ENCODE results near the gene SEMA3D. TPM values are rescaled to one million over a fixed set of nuclear protein-coding genes. Genes with fewer than 3 reads are reported as not detected.

The SEMA3D gene
- total RNA-seq, 3 donors from 2014 or later, result 1.5 to 5.4 (median 2.1) TPM

GRCh38 chr7:85162721-85163120, 24.1 kb downstream of the SEMA3D start:
- Histone ChIP-seq H3K36me3 (ENCODE audit: low read depth) (no peaks in the 10 kb centered on the region), H3K9me3 (peaks cover 7% of the 10 kb centered on the region), H3K4me3 (no peak overlapping the region), H3K4me1 (ENCODE audit: low read depth) (no peaks in the 10 kb centered on the region)
- TF ChIP-seq CTCF (IDR thresholded peaks at IDR 0.05), result no peak
- no peak for ATAC-seq
- no peak for DNase-seq
- intact Hi-C loops (cut with DNase I, micrococcal nuclease), result no loop called here

- H3K9me3 ChIP-seq, result peaks cover 7% of the 10 kb centered on the region
- ATAC-seq, result no peak
These were observed 26.6 kb downstream of the SEMA3D start for GRCh38 chr7:85160223-85160622.

DNA sequence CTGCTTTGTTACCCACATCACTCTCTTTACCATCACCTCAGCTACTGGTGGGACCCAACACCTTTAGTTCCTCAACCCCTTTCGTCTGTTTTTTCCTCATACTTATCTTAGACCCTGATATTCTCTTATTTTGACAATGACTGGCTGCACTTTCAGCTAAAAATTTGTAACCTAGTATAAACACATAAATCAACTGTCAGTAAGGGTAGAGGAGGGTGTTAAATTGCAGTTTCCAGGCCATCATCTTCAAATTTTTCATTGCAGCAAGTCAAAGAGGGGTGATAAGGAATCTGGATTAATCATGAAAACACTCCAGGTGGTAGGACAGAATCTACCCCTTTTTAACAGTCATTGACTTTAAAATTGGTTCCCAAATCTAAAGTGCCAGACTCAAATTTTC, 27.9 kb downstream of the SEMA3D start:
- H3K4me3 ChIP-seq, result no peak overlapping the region
- TF ChIP-seq CTCF (IDR thresholded peaks at IDR 0.05), result no peak
- peaks cover 7% of the 10 kb centered on the region for H3K9me3 ChIP-seq
- intact Hi-C loops (cut with DNase I, micrococcal nuclease), result no loop called here
- DNase-seq, result no peak
- no peak for ATAC-seq
- H3K4me1 ChIP-seq (ENCODE audit: low read depth), result no peaks in the 10 kb centered on the region
- no peaks in the 10 kb centered on the region for H3K36me3 ChIP-seq (ENCODE audit: low read depth)

More at GRCh38 chr7:85160223-85160622, 26.6 kb downstream of the SEMA3D start:
- no peaks in the 10 kb centered on the region for H3K36me3 ChIP-seq (ENCODE audit: low read depth)
- H3K4me3 ChIP-seq, result no peak overlapping the region
- no peaks in the 10 kb centered on the region for H3K4me1 ChIP-seq (ENCODE audit: low read depth)
- no peak for TF ChIP-seq CTCF (IDR thresholded peaks at IDR 0.05)
- no peak for DNase-seq
- intact Hi-C loops (cut with DNase I, micrococcal nuclease), result no loop called here

DNA sequence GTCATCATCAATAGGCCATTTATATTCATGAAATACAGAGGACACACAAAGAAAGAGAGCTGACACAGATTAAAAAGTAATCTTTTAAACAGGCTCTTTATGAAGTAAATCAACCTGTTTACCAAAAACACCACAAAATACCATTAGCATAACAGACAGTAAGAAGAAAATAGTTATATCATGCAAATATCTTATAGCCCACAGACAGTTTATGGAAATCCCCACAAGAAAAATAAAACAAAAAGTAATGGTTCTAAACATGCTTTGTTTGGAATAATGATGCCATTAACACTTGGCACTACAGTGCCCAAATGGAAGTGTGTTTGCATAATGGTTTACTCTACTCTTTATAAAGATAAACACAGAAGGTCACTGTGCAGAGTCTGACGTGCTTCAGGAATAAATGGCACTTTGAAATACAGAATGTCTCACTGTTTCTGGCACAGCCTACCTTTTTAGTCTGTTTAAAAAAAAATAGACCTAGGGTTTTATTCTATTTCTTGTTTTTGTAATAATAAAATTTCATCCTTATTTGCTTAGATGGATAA, 30.1 kb downstream of the SEMA3D start:
- intact Hi-C loops (cut with DNase I, micrococcal nuclease), result no loop called here
- ATAC-seq, result no peak
- Histone ChIP-seq H3K4me3 (no peak overlapping the region), H3K36me3 (ENCODE audit: low read depth) (no peaks in the 10 kb centered on the region), H3K9me3 (peaks cover 7% of the 10 kb centered on the region), H3K4me1 (ENCODE audit: low read depth) (no peaks in the 10 kb centered on the region)
- no peak for TF ChIP-seq CTCF (IDR thresholded peaks at IDR 0.05)
- no peak for DNase-seq

DNA sequence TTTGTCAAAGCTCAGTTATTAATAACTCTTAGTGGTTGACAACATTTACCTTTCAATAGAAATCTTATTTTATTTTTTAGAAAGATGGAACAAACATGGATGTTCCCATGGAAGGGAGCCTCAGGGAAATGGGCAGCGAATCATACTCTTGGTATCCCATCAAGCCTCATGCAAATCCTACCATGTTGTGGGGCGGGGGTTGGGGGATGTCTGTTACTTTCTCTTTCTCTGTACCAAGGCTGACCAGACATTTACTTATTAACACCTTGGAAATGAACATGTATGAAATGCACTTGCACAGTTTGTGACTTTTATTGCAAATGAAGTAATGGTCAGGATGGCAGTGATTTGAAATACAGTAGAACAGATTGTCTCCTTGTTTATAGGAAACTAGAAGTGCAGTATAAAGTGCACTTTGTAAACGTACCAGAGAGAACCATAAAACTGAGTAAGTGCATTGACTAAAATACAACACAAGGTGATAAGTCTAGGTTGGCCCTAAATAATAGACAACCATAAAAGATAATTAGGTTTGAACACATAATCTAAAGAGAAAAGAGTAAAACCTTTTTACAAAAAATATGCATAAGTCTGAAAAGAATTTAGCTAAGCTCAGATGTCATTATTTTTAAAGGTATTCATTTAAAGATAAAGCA, 32.4 kb downstream of the SEMA3D start:
- H3K9me3 ChIP-seq, result peaks cover 7% of the 10 kb centered on the region
- no peak for TF ChIP-seq CTCF (IDR thresholded peaks at IDR 0.05)
- no peaks in the 10 kb centered on the region for H3K4me1 ChIP-seq (ENCODE audit: low read depth)
- intact Hi-C loops (cut with DNase I, micrococcal nuclease), result no loop called here
- ATAC-seq (no peak), DNase-seq (no peak)
- H3K4me3 ChIP-seq, result no peak overlapping the region
- H3K36me3 ChIP-seq (ENCODE audit: low read depth), result no peaks in the 10 kb centered on the region
